Measurements from ENCODE around the gene TNFRSF14. TPM values are rescaled to one million over a fixed set of nuclear protein-coding genes. Genes with fewer than 3 reads are reported as not detected.

TNFRSF14 gene
- total RNA-seq, 4 donors from 2014 or later, result 36.3 to 47.5 (median 46.7) TPM

DNA sequence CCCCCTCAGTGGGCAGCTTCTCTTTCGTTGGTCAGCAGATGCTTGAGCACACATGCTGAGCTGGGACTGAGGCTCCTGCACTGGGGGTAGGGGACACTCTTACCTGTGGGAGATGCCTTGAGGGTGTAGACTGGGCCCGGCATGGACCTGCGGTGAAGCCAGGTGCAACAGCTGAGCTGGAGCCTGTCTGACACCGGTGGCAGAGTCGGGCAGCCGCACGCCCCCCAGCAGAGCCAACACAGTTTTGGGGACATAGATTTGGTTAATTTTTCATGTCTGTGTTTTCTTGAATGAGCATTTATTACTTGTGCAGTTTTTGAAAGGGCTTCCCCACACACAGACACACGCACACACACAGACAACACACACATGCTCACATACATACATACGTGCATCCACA lies 20.2 kb upstream of the TNFRSF14 start:
- TF ChIP-seq CTCF (IDR thresholded peaks at IDR 0.05) (no peak), POLR2A (IDR thresholded peaks at IDR 0.05) (no peak)
- peaks cover 2% of the 10 kb centered on the region for H3K27me3 ChIP-seq
- peaks cover 3 to 8% of the 10 kb centered on the region in 2 donors for H3K4me1 ChIP-seq
- no peaks in the 10 kb centered on the region for H3K9me3 ChIP-seq
- WGBS, 2 donors, result 86 to 96% methylated on average over 4 to 9 of the region's 9 CpGs
- no peaks in the 10 kb centered on the region for H3K36me3 ChIP-seq
- no peak overlapping the region for H3K27ac ChIP-seq
- no peak for DNase-seq
- no peak overlapping the region for H3K4me3 ChIP-seq (replicated peaks in 1 of 3)
- intact Hi-C loops (cut with DNase I), result no loop called here

GRCh38 chr1:2537784-2538115 lies 18.4 kb upstream of the TNFRSF14 start:
- H3K4me3 ChIP-seq (replicated peaks in 1 of 3), result no peak overlapping the region
- peaks cover 4% of the 10 kb centered on the region for H3K27me3 ChIP-seq
- H3K36me3 ChIP-seq, result no peaks in the 10 kb centered on the region
- H3K9me3 ChIP-seq, result no peaks in the 10 kb centered on the region
- H3K27ac ChIP-seq, result no peak overlapping the region
- no peak for DNase-seq
- no peak for TF ChIP-seq CTCF (IDR thresholded peaks at IDR 0.05)
- TF ChIP-seq POLR2A (IDR thresholded peaks at IDR 0.05), result no peak
- intact Hi-C loops (cut with DNase I), result no loop called here
- WGBS, 2 donors, result 75% methylated on average over 6 of the region's 9 CpGs; no CpG with 5 or more reads in 1 of the 2 donors
- H3K4me1 ChIP-seq, result peaks cover 0 to 6% of the 10 kb centered on the region in 2 donors

DNA sequence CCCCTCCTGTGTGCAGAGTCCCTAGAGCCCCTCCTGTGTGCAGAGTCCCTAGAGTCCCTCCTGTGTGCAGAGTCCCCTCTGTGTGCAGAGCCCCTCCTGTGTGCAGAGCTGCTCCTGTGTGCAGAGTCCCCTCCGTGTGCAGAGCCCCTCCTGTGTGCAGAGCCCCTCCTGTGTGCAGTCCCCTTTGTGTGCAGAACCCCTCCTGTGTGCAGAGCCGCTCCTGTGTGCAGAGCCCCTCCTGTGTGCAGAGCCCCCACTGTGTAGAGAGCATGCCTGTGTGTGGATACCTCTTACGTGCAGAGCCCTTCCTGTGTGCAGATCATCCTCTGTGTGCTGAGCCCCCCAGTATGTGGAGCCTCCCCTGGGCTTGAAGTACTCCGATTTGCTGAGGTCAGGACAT lies 17.8 kb upstream of the TNFRSF14 start:
- H3K36me3 ChIP-seq, result no peaks in the 10 kb centered on the region
- 79 to 94% methylated on average over 4 of the region's 4 CpGs for WGBS, 2 donors
- peaks cover 0 to 6% of the 10 kb centered on the region in 2 donors for H3K4me1 ChIP-seq
- intact Hi-C loops (cut with DNase I), result no loop called here
- H3K9me3 ChIP-seq, result no peaks in the 10 kb centered on the region
- no peak overlapping the region for H3K4me3 ChIP-seq (replicated peaks in 1 of 3)
- DNase-seq, result no peak
- peaks cover 4% of the 10 kb centered on the region for H3K27me3 ChIP-seq
- no peak overlapping the region for H3K27ac ChIP-seq
- no peak for TF ChIP-seq POLR2A (IDR thresholded peaks at IDR 0.05)
- no peak for TF ChIP-seq CTCF (IDR thresholded peaks at IDR 0.05)

DNA sequence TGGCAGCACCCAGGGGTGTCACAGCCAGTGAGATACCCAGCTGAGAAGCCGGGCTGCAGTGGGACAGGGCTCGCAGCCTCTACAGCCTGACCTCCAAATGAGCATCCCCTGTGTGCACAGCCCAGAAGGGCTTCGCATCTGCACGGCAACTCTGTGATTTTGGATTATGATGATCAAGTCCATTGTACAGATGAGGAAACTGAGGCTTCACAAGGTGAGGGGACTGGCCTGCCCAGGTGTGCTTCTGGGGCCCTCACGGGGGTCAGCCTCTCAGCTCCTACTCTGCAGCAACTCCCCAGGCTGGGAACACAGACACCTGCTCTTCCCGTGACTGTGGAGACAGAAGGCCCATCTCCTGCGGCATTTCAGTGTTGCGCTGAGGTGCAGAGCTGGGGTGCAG lies 17.3 kb upstream of the TNFRSF14 start:
- Histone ChIP-seq H3K4me3 (replicated peaks in 1 of 3) (no peak overlapping the region), H3K27me3 (peaks cover 4% of the 10 kb centered on the region), H3K36me3 (no peaks in the 10 kb centered on the region), H3K9me3 (no peaks in the 10 kb centered on the region), H3K27ac (no peak overlapping the region), H3K4me1 (peaks cover 0 to 10% of the 10 kb centered on the region in 2 donors)
- intact Hi-C loops (cut with DNase I), result no loop called here
- 96 to 97% methylated on average over 4 of the region's 8 CpGs for WGBS, 2 donors
- TF ChIP-seq POLR2A (IDR thresholded peaks at IDR 0.05) (no peak), CTCF (IDR thresholded peaks at IDR 0.05) (no peak)
- no peak for DNase-seq

GRCh38 chr1:2539312-2539907 lies 16.8 kb upstream of the TNFRSF14 start:
- 74 to 100% methylated on average over 1 to 7 of the region's 12 CpGs for WGBS, 2 donors

More at GRCh38 chr1:2539312-2539907, 16.8 kb upstream of the TNFRSF14 start:
- no peaks in the 10 kb centered on the region for H3K9me3 ChIP-seq
- TF ChIP-seq CTCF (IDR thresholded peaks at IDR 0.05) (peak in 1 of 6 experiments; percentile 11), POLR2A (IDR thresholded peaks at IDR 0.05) (no peak)
- no peak overlapping the region for H3K27ac ChIP-seq
- peaks cover 0 to 14% of the 10 kb centered on the region in 2 donors for H3K4me1 ChIP-seq
- intact Hi-C loops (cut with DNase I), result no loop called here
- no peaks in the 10 kb centered on the region for H3K36me3 ChIP-seq
- H3K27me3 ChIP-seq, result peaks cover 4% of the 10 kb centered on the region
- H3K4me3 ChIP-seq (replicated peaks in 1 of 3), result no peak overlapping the region
- no peak for DNase-seq
